ENCODE measurements around the gene EEFSEC.

EEFSEC gene

GRCh38 chr3:128194843-128195242, 41.6 kb downstream of the EEFSEC start:
- no peak overlapping the region for H3K4me2 ChIP-seq (ENCODE audit: low read depth, low read length)
- TF ChIP-seq CTCF (IDR thresholded peaks at IDR 0.05; ENCODE audit: low read length) (no peak), EZH2phosphoT487 (IDR thresholded peaks at IDR 0.05; ENCODE audit: low read length) (no peak), EZH2 (optimal IDR thresholded peaks at IDR 0.05; ENCODE audit: low read depth, low read length) (no peak)
- H4K20me1 ChIP-seq (ENCODE audit: insufficient read depth, low read length) = no peaks in the 10 kb centered on the region
- no peak overlapping the region for H3K27ac ChIP-seq (ENCODE audit: low read length)
- no peaks in the 10 kb centered on the region for H3F3A ChIP-seq (ENCODE audit: insufficient read depth, low read length)
- H2AFZ ChIP-seq (ENCODE audit: low read length) = no peak overlapping the region
- H3K9ac ChIP-seq (ENCODE audit: low read length) = no peak overlapping the region
- no peaks in the 10 kb centered on the region for H3K9me2 ChIP-seq (replicated peaks; ENCODE audit: insufficient read depth, low read length)
- H3K9me3 ChIP-seq (replicated peaks; ENCODE audit: insufficient read depth, low read length) = no peaks in the 10 kb centered on the region
- no peak overlapping the region for H3K4me3 ChIP-seq (ENCODE audit: low read length)
- no peaks in the 10 kb centered on the region for H3K27me3 ChIP-seq (replicated peaks; ENCODE audit: insufficient read depth, low read length)
- H3K36me3 ChIP-seq (replicated peaks; ENCODE audit: insufficient read depth, low read length) = no peaks in the 10 kb centered on the region
- DNase-seq = no peak
- no peaks in the 10 kb centered on the region; the same call in 1 of the 2 replicates for H3K79me2 ChIP-seq (ENCODE audit: low read length)
- no peaks in the 10 kb centered on the region for H3K4me1 ChIP-seq (ENCODE audit: low read length)

GRCh38 chr3:128195369-128195768, 42.1 kb downstream of the EEFSEC start:
- Histone ChIP-seq H3K9me2 (replicated peaks; ENCODE audit: insufficient read depth, low read length) (no peaks in the 10 kb centered on the region), H3K36me3 (replicated peaks; ENCODE audit: insufficient read depth, low read length) (no peaks in the 10 kb centered on the region), H3K4me1 (ENCODE audit: low read length) (no peaks in the 10 kb centered on the region), H3K79me2 (ENCODE audit: low read length) (no peaks in the 10 kb centered on the region; the same call in 1 of the 2 replicates), H3K9me3 (replicated peaks; ENCODE audit: insufficient read depth, low read length) (no peaks in the 10 kb centered on the region), H3F3A (ENCODE audit: insufficient read depth, low read length) (no peaks in the 10 kb centered on the region), H2AFZ (ENCODE audit: low read length) (no peak overlapping the region), H3K27ac (ENCODE audit: low read length) (no peak overlapping the region), H3K9ac (ENCODE audit: low read length) (no peak overlapping the region), H3K4me2 (ENCODE audit: low read depth, low read length) (no peak overlapping the region), H3K27me3 (replicated peaks; ENCODE audit: insufficient read depth, low read length) (no peaks in the 10 kb centered on the region), H4K20me1 (ENCODE audit: insufficient read depth, low read length) (no peaks in the 10 kb centered on the region), H3K4me3 (ENCODE audit: low read length) (no peak overlapping the region)
- DNase-seq = no peak
- no peak for TF ChIP-seq EZH2 (optimal IDR thresholded peaks at IDR 0.05; ENCODE audit: low read depth, low read length)
- no peak for TF ChIP-seq CTCF (IDR thresholded peaks at IDR 0.05; ENCODE audit: low read length)
- no peak for TF ChIP-seq EZH2phosphoT487 (IDR thresholded peaks at IDR 0.05; ENCODE audit: low read length)

GRCh38 chr3:128195802-128196201, 42.5 kb downstream of the EEFSEC start:
- Histone ChIP-seq H3K4me3 (ENCODE audit: low read length) (no peak overlapping the region), H2AFZ (ENCODE audit: low read length) (no peak overlapping the region), H3K27me3 (replicated peaks; ENCODE audit: insufficient read depth, low read length) (no peaks in the 10 kb centered on the region), H3K4me1 (ENCODE audit: low read length) (no peaks in the 10 kb centered on the region), H3K9me2 (replicated peaks; ENCODE audit: insufficient read depth, low read length) (no peaks in the 10 kb centered on the region), H3K27ac (ENCODE audit: low read length) (no peak overlapping the region), H3K4me2 (ENCODE audit: low read depth, low read length) (no peak overlapping the region), H3K79me2 (ENCODE audit: low read length) (no peaks in the 10 kb centered on the region; the same call in 1 of the 2 replicates), H3K9me3 (replicated peaks; ENCODE audit: insufficient read depth, low read length) (no peaks in the 10 kb centered on the region), H3F3A (ENCODE audit: insufficient read depth, low read length) (no peaks in the 10 kb centered on the region), H4K20me1 (ENCODE audit: insufficient read depth, low read length) (no peaks in the 10 kb centered on the region), H3K36me3 (replicated peaks; ENCODE audit: insufficient read depth, low read length) (no peaks in the 10 kb centered on the region), H3K9ac (ENCODE audit: low read length) (no peak overlapping the region)
- no peak for DNase-seq
- no peak for TF ChIP-seq EZH2 (optimal IDR thresholded peaks at IDR 0.05; ENCODE audit: low read depth, low read length)
- no peak for TF ChIP-seq EZH2phosphoT487 (IDR thresholded peaks at IDR 0.05; ENCODE audit: low read length)
- TF ChIP-seq CTCF (IDR thresholded peaks at IDR 0.05; ENCODE audit: low read length) = no peak

All from MM.1S (cell line).